Kidney (tissue), 14 donors: Measurements from ENCODE around the gene ULK4. TPM values are rescaled to one million over a fixed set of nuclear protein-coding genes. Genes with fewer than 3 reads are reported as not detected.
A peak's percentile ranks its signal among the peaks of the same experiment; 100 is the strongest.
"Not testable (repeated sequence)": the region's sequence is repeated elsewhere in the genome, so short reads cannot be mapped to it uniquely, and the experiment has no call there.

ENCODE experiments used
- DNase-seq, 5 donors: peaks; one replicate each; pipeline ENCODE4 v3.0.0-alpha.2; 2013 to 2020
- FAIRE-seq: peaks from 2 replicates; lab custom pipeline; 2012; peaks lifted over from hg19 to GRCh38; lab: Jason Lieb, UNC
- H3K27ac ChIP-seq, 2 donors: one replicate each; pipeline ENCODE4 v1.7.0; 2013; ENCODE audit warnings: low read depth in 2 of 2, low read length in 2 of 2, inconsistent platforms in 1 of 2
- H3K27me3 ChIP-seq: one replicate; pipeline ENCODE4 v1.7.1; 2013; ENCODE audit warnings: low read length, inconsistent platforms; ENCODE audit not compliant: control insufficient read depth, insufficient read depth
- H3K36me3 ChIP-seq, 3 donors: one replicate each; pipeline versions ENCODE4 v1.7.0 to v1.7.1; 2013; ENCODE audit warnings: low read length in 3 of 3, control low read depth in 1 of 3, inconsistent platforms in 1 of 3; ENCODE audit not compliant: insufficient read depth in 3 of 3, control insufficient read depth in 2 of 3
- H3K4me1 ChIP-seq, 3 donors: one replicate each; pipeline versions ENCODE4 v1.7.0 to v1.7.1; 2013; ENCODE audit warnings: low read length in 3 of 3, inconsistent platforms in 1 of 3, low read depth in 1 of 3; ENCODE audit not compliant: control insufficient read depth in 2 of 3, insufficient read depth in 2 of 3
- H3K4me3 ChIP-seq, 3 donors: one replicate each; pipeline versions ENCODE4 v1.7.0 to v1.8.1; 2013; ENCODE audit warnings: low read length in 3 of 3, control low read depth in 1 of 3, inconsistent platforms in 1 of 3
- H3K9ac ChIP-seq, 3 donors: one replicate each; pipeline versions ENCODE4 v1.7.0 to v1.7.1; 2013; ENCODE audit warnings: low read length in 3 of 3, control low read depth in 1 of 3, inconsistent platforms in 1 of 3
- H3K9me3 ChIP-seq, 3 donors: one replicate each; pipeline versions ENCODE4 v1.7.0 to v1.7.1; 2013; ENCODE audit warnings: low read length in 3 of 3, control low read depth in 1 of 3, inconsistent platforms in 1 of 3; ENCODE audit not compliant: control insufficient read depth in 2 of 3, insufficient read depth in 1 of 3
- intact Hi-C: fragments of 100-400 bp; cut with DNase I; formaldehyde crosslinking; loops from one replicate; pipeline ENCODE4 v1.11.1; 2022
- polyA plus RNA-seq: library from polyadenylated mRNA; stranded (reverse); fragments of 350-450 nt; fragmentation: Illumina TruSeq; extraction: RNeasy Lipid Tissue Mini Kit (QIAGEN cat#74804); gene quantifications from one replicate; pipeline ENCODE4 v1.2.3, GENCODE V29; 2014; ENCODE audit warnings: low read depth, low replicate concordance; ENCODE audit not compliant: insufficient read depth
- total RNA-seq: library from RNA; stranded (reverse); fragmentation: NEBNext Ultra II Directional; extraction: Animal tissue kit (Norgen Biotek cat#: 25700); gene quantifications from one replicate; pipeline ENCODE4 v1.2.1, GENCODE V29; 2021
- TF ChIP-seq, protein P1 (sequence below): IDR thresholded peaks from 3 replicates; pipeline ENCODE4 v1.5.1; 2012; ENCODE audit warnings: mild to moderate bottlenecking, moderate library complexity, borderline replicate concordance; ENCODE audit not compliant: insufficient read depth; ENCODE audit errors: extremely low read depth
- donor health status: control.
- donor health status: control.
- donor health status: control.
- donor health status: control.
- donor health status: control.
- donor health status: DM: yes; HTN: yes; CAD: no.
- donor health status: Normal renal cell carcinoma (clear cell type).

Gene ULK4
- total and polyA plus RNA-seq, 2 donors from 2014 or later: 4.6 to 20.5 TPM

DNA sequence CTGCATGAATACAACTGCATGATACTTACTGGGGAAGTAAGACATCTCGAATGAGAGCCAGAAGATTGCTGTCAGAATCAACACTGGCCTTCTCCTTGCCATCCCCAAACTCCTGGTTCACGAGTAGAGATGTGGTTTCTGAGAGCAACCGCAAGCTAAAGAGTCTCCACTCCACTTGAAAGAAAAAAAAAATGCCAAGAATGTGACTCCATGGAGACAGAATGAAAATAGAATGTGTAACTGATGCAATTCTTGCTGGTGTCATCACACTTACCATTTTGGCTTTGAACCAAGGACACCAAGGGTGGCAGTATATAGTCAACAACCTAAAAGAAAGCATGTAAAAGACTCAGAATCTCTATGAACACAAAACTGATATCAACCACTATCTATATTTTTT is 280.4 kb downstream of the ULK4 start:
- Histone ChIP-seq H3K36me3 (no peaks in the 10 kb centered on the region), H3K27ac (no peak overlapping the region), H3K9ac (no peak overlapping the region), H3K9me3 (no peaks in the 10 kb centered on the region), H3K4me1 (peaks cover 0 to 2% (median 0%) of the 10 kb centered on the region in 3 donors), H3K4me3 (no peak overlapping the region), H3K27me3 (no peaks in the 10 kb centered on the region)
- DNase-seq (peak in 1 of 5 donors; percentile 18), FAIRE-seq (no peak)
- intact Hi-C loops: no loop called here
- TF ChIP-seq, protein P1, sequence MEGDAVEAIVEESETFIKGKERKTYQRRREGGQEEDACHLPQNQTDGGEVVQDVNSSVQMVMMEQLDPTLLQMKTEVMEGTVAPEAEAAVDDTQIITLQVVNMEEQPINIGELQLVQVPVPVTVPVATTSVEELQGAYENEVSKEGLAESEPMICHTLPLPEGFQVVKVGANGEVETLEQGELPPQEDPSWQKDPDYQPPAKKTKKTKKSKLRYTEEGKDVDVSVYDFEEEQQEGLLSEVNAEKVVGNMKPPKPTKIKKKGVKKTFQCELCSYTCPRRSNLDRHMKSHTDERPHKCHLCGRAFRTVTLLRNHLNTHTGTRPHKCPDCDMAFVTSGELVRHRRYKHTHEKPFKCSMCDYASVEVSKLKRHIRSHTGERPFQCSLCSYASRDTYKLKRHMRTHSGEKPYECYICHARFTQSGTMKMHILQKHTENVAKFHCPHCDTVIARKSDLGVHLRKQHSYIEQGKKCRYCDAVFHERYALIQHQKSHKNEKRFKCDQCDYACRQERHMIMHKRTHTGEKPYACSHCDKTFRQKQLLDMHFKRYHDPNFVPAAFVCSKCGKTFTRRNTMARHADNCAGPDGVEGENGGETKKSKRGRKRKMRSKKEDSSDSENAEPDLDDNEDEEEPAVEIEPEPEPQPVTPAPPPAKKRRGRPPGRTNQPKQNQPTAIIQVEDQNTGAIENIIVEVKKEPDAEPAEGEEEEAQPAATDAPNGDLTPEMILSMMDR: no peak

DNA sequence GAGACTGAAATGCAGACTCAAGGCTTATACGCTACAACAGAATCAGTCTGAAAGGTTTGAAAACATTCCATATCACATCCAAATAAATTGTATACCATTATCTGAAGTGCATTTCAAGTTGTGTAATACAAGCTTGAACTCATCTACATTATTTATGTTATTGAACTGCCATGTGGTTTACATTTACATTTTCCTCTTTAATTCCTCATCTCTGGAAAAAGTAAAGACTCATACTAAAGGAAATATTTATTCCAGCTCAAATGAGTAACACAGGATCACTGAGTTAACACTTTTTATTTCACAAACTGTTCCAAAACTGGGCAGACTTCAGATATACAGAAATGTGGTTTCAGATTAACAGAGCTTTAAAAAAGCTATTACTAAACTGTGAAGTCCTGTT is 282.5 kb downstream of the ULK4 start:
- no peaks in the 10 kb centered on the region for H3K9me3 ChIP-seq
- no peaks in the 10 kb centered on the region for H3K36me3 ChIP-seq
- H3K4me3 ChIP-seq: no peak overlapping the region
- no peaks in the 10 kb centered on the region for H3K27me3 ChIP-seq
- no peak for DNase-seq
- H3K27ac ChIP-seq: no peak overlapping the region
- TF ChIP-seq, protein P1: no peak
- peaks cover 0 to 2% (median 0%) of the 10 kb centered on the region in 3 donors for H3K4me1 ChIP-seq
- no peak overlapping the region for H3K9ac ChIP-seq
- intact Hi-C loops: no loop called here
- no peak for FAIRE-seq

DNA sequence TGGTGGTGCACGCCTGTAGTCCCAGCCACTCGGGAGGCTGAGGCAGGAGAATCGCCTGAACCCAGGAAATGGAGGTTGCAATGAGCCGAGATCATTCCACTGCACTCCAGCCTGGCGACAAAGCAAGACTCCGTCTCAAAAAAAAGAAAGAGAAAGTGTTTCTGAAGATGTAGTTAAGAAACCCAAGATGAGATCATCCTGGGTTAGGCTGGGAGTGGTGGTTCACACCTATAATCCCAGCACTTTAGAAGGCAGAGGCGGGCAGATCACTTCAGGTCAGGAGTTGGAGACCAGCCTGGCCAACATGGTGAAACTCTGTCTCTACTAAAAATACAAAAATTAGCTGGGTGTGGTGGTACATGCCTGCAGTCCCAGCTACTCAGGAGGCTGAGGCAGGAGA is 286.8 kb downstream of the ULK4 start:
- H3K9me3 ChIP-seq, H3K9ac ChIP-seq, H3K27ac ChIP-seq, intact Hi-C loops, H3K36me3 ChIP-seq, FAIRE-seq, H3K27me3 ChIP-seq, H3K4me1 ChIP-seq, DNase-seq, H3K4me3 ChIP-seq: not testable (repeated sequence)

DNA sequence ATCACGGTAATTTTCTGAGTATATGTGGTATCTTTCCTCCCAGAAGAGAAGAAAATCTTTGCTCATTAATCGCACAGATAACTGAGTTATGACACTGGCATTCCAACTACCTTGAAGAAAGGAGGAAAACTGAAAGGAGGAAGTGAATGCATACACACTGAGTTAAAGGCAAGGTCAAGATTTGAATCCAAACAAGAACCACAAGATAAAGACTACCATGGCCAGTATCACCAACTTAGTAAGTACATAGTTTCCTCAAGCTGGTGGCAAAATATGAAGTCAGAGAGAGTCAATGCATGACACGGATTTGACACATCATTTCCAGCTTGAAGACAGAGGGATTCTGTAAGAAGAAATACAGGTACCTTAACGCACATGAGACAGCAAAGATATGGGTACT is 287.5 kb downstream of the ULK4 start:
- Histone ChIP-seq H3K27ac (no peak overlapping the region), H3K9me3 (no peaks in the 10 kb centered on the region), H3K4me1 (no peaks in the 10 kb centered on the region), H3K4me3 (no peak overlapping the region), H3K27me3 (no peaks in the 10 kb centered on the region), H3K9ac (no peak overlapping the region), H3K36me3 (no peaks in the 10 kb centered on the region)
- FAIRE-seq: no peak
- intact Hi-C loops: no loop called here
- TF ChIP-seq, protein P1: no peak
- DNase-seq: no peak
